Prostate gland (tissue), 2 donors: Measurements from ENCODE around the gene BCL11A. TPM values are rescaled to one million over a fixed set of nuclear protein-coding genes. Genes with fewer than 3 reads are reported as not detected.

Experiments used
- DNase-seq: peaks from one replicate; pipeline ENCODE4 v3.0.0-alpha.2; 2019; ENCODE audit warnings: low spot score
- H3K27ac ChIP-seq, 2 donors: fragments of 200-600 bp; sonication (generic); 2 replicates each; pipeline ENCODE4 v1.5.1; 2017 to 2019
- H3K27me3 ChIP-seq: fragments of 200-600 bp; sonication (generic); replicated peaks from 2 replicates; pipeline ENCODE4 v1.5.1; 2019; ENCODE audit not compliant: insufficient read depth
- H3K36me3 ChIP-seq, 2 donors: fragments of 200-600 bp; sonication (generic); 1 replicate in 1 of 2; 2 replicates in 1 of 2; pipeline versions ENCODE4 v1.5.1 to v1.8.1; 2017 to 2019
- H3K4me1 ChIP-seq: fragments of 200-600 bp; sonication (generic); replicated peaks from 2 replicates; pipeline ENCODE4 v1.5.1; 2019
- H3K4me3 ChIP-seq, 2 donors: fragments of 200-600 bp; sonication (generic); 2 replicates each; pipeline ENCODE4 v1.5.1; 2017 to 2019
- H3K9me3 ChIP-seq: fragments of 200-600 bp; sonication (generic); 2 replicates; pipeline ENCODE4 v1.5.1; 2017
- CTCF ChIP-seq, 4 experiments: fragments of 200-600 bp in 2 of 4; fragments of 450-650 bp in 2 of 4; sonication (generic) in 2 of 4; IDR thresholded peaks; 1 replicate in 3 of 4; 2 replicates in 1 of 4; pipeline ENCODE4 v1.5.1; 2016 to 2019; ENCODE audit warnings: antibody characterized with exemption in 4 of 4, mild to moderate bottlenecking in 2 of 4, moderate library complexity in 2 of 4
- POLR2A ChIP-seq: fragments of 450-650 bp; IDR thresholded peaks from one replicate; pipeline ENCODE4 v1.6.1; 2016; ENCODE audit warnings: antibody characterized with exemption, mild to moderate bottlenecking
- POLR2AphosphoS5 ChIP-seq: sonication (generic); formaldehyde crosslinking; IDR thresholded peaks from one replicate; pipeline ENCODE4 v1.6.1; 2017; ENCODE audit warnings: antibody characterized with exemption
- WGBS: methylation state at CpG from one replicate; pipeline ENCODE4 v1.1.5; 2018; 5-methylcytosine and 5-hydroxymethylcytosine counted together
- intact Hi-C: fragments of 100-400 bp; cut with DNase I; formaldehyde crosslinking; loops from one replicate; pipeline ENCODE4 v1.14.2; 2022
- total RNA-seq, 2 donors: library from RNA; depleted of rRNA; stranded (reverse); fragments of >200 nt; gene quantifications; one replicate each; pipeline ENCODE4 v1.1.0, GENCODE V29; 2016

The BCL11A gene
- total RNA-seq, 2 donors from 2014 or later: 14.6 to 22.2 TPM

GRCh38 chr2:60485550-60485949, 67.9 kb downstream of the BCL11A start:
- no peak for DNase-seq
- TF ChIP-seq POLR2AphosphoS5 (no peak), POLR2A (no peak), CTCF (IDR thresholded peaks at IDR 0.05) (no peak)
- H3K9me3 ChIP-seq: no peaks in the 10 kb centered on the region
- H3K36me3 ChIP-seq: no peaks in the 10 kb centered on the region
- no peak overlapping the region for H3K4me3 ChIP-seq
- no peak overlapping the region for H3K27ac ChIP-seq
- H3K4me1 ChIP-seq: no peaks in the 10 kb centered on the region
- 85% methylated on average over 5 of the region's 5 CpGs for WGBS
- intact Hi-C loops: no loop called here
- no peaks in the 10 kb centered on the region for H3K27me3 ChIP-seq

GRCh38 chr2:60485055-60485454, 68.4 kb downstream of the BCL11A start:
- TF ChIP-seq POLR2A (no peak), CTCF (IDR thresholded peaks at IDR 0.05) (no peak), POLR2AphosphoS5 (no peak)
- H3K4me3 ChIP-seq: no peak overlapping the region
- no peaks in the 10 kb centered on the region for H3K36me3 ChIP-seq
- WGBS: 90% methylated on average over 4 of the region's 4 CpGs
- no peaks in the 10 kb centered on the region for H3K4me1 ChIP-seq
- intact Hi-C loops: no loop called here
- no peak for DNase-seq
- no peak overlapping the region for H3K27ac ChIP-seq
- no peaks in the 10 kb centered on the region for H3K9me3 ChIP-seq
- no peaks in the 10 kb centered on the region for H3K27me3 ChIP-seq

- DNase-seq: no peak
- Histone ChIP-seq H3K27ac (peak overlapping the region in 1 of 2 donors; percentile 10), H3K36me3 (no peaks in the 10 kb centered on the region), H3K27me3 (no peaks in the 10 kb centered on the region), H3K4me3 (no peak overlapping the region), H3K4me1 (no peaks in the 10 kb centered on the region), H3K9me3 (no peaks in the 10 kb centered on the region)
- intact Hi-C loops: no loop called here
- TF ChIP-seq POLR2A (no peak), CTCF (IDR thresholded peaks at IDR 0.05) (no peak), POLR2AphosphoS5 (no peak)
- WGBS: 50% methylated on average over 7 of the region's 7 CpGs
Measured at GRCh38 chr2:60484133-60484645, 69.3 kb downstream of the BCL11A start.

GRCh38 chr2:60483401-60483800, 70.1 kb downstream of the BCL11A start:
- H3K4me3 ChIP-seq: no peak overlapping the region
- 69% methylated on average over 3 of the region's 3 CpGs for WGBS

More at GRCh38 chr2:60483401-60483800, 70.1 kb downstream of the BCL11A start:
- no peaks in the 10 kb centered on the region for H3K27me3 ChIP-seq
- intact Hi-C loops: no loop called here
- no peak for TF ChIP-seq POLR2AphosphoS5
- no peak for TF ChIP-seq POLR2A
- TF ChIP-seq CTCF (IDR thresholded peaks at IDR 0.05): no peak
- H3K36me3 ChIP-seq: no peaks in the 10 kb centered on the region
- H3K27ac ChIP-seq: no peak overlapping the region
- DNase-seq: no peak
- H3K9me3 ChIP-seq: no peaks in the 10 kb centered on the region
- no peaks in the 10 kb centered on the region for H3K4me1 ChIP-seq
